Left cardiac atrium (tissue), 4 donors: Measurements from ENCODE around the gene FAM237A. TPM values are rescaled to one million over a fixed set of nuclear protein-coding genes. Genes with fewer than 3 reads are reported as not detected.
A peak's percentile ranks its signal among the peaks of the same experiment; 100 is the strongest.

Experiments used
- ATAC-seq, 2 donors: fragments of 200-7000 bp; cut with Tn5 transposase; one replicate each; pipeline ENCODE4 v1.9.1; 2020; ENCODE audit warnings: mild to moderate bottlenecking in 2 of 2, moderate library complexity in 2 of 2
- DNase-seq: peaks from one replicate; pipeline ENCODE4 v3.0.0-alpha.2; 2020
- intact Hi-C, 2 donors: fragments of 100-400 bp; cut with DNase I; formaldehyde crosslinking; loops; one replicate each; pipeline versions ENCODE4 v1.14.1 to v1.15.1; 2022 to 2023
- long read RNA-seq: library from polyadenylated mRNA; unstranded; transcript quantifications from one replicate; pipeline ENCODE4 v2.0.0, GENCODE V29; 2021
- total RNA-seq, 2 donors: library from RNA; stranded (reverse); fragmentation: NEBNext Ultra II Directional; extraction: Animal tissue kit (Norgen Biotek cat#: 25700); gene quantifications; one replicate each; pipeline ENCODE4 v1.2.1, GENCODE V29; 2021
- donor health status: DM: no; HTN: yes; CAD: no.
- donor health status: DM: no; HTN: yes; CAD: no; lungs with severe emphysema.
- donor health status: DM: yes; HTN: yes; CAD: no.
- donor health status: Dilated cardiomyopathy.

Gene FAM237A
- not detected for total RNA-seq
- long read RNA-seq = 0 reads

DNA sequence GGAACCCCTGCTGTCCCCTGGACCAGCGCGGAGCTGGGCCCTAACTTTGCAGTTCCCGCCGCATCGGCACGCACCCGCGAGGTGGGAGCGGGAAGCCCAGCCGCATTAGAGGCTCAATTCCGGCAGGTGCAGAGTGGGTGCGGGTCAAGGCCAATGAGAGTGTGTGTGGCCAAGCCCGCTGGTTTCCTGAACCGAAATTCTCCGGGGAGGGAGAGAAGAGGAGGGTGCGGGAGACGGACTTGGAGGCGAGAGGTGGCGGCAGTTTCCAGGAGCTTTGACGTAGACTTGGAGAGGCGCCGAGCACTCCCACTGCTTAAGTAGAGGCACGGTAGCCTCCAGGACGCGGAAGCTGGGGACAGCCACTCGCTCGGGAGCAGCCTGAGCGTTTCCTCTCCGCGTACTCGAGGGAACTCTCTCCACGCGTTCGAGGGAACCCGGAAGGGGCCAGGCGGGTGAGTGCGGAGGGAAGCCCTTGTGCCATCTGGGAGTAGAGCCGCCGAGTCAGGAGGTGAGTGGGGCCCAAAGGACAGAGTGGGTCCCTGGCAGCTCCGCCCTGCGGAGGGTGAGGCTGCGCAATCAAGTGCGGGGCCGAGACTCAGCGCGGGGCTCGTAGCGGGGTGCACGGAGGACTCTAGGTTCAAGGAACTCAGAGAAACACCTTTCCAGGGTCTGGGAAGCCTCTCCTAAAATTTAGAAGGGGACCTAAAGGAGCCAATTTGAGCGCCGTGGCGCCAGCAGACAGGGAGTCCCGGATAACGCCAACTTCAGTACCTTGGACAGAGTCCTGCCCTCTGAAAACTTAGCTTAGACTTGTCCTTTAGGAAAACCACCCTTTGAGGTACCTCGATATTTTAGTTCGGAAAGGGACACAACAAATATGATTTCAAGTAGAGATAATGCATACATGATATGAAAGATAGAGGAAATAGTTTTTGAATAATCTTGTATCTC is at the start of gene FAM237A:
Gene FAM237A (plus strand): TSS at position 413 of the 951 bp plus-strand sequence. CDS start 1,750 bp downstream, outside the sequence.
- DNase-seq = peak; percentile 49
- ATAC-seq = peak; percentile 41 to 49
- intact Hi-C loops = no loop called here

DNA sequence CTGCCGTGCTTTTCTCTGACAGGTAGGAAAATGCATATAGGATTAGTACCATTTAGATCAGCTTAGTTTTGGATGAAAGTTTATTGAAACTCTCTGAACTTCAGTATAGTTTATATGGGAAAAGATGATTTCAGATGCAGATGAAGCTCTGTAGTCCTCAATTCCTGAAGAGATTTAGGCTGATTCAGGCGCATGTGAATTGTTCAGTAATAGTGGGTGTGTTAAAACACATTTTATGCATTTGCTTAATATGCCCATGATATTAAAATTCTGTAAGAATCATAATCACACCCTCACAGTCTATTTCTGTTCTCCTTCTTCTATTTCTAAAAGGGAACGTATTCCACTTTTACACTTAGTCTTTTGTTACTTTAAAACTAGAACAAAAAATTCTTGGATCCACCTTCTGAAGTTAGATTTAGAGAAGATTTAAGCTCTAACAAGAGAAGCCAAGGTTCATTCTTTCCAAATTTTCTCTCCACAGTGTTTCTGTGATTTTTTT is 44.5 kb upstream of the FAM237A start:
- ATAC-seq = no peak
- intact Hi-C loops = no loop called here
- DNase-seq = no peak

DNA sequence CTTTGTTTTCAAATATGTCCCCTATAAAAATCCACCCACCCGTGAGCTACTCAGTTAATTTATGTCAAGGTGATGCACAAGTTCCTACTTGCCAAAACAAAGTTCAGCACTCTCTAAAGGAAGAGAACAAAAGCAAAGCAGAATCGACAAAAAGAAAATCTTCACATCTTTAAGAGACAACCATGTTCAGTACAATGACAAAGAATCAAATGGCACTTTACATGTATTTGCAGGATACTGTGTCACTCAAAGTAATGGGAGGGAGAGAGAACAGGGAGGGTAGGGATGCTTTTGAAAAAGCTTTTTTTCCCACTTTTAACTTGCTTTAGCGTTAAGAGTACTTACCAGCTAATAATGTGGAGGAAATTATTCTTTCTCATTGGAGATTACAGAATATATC is 39.0 kb upstream of the FAM237A start:
- DNase-seq = no peak
- no peak for ATAC-seq

GRCh38 chr2:206610451-206610850 is 31.8 kb upstream of the FAM237A start:
- no peak for ATAC-seq
- intact Hi-C loops = no loop called here
- DNase-seq = no peak

More for the DNA sequence above, 39.0 kb upstream of the FAM237A start:
- intact Hi-C loops = no loop called here

GRCh38 chr2:206611191-206611590 is 31.1 kb upstream of the FAM237A start:
- intact Hi-C loops = no loop called here
- DNase-seq (no peak), ATAC-seq (no peak)

DNA sequence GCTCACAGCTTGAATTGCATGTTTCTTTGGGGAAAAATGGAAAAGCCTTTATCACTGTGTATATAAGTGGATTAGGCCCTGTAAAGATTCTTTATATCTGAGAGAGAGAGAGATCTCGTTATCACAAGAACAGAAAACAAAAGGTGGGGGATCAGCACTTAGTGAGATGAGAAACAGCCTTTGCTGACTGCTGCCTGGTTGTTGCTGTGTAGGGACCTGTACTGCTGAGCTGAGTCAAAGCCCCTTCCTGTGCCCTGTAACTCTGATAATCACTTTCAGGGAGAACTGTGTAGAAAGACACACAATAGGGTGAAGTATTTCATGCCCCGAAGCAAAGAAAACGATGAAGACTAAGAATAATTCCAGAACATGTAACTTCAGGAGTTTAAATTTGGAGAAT is 30.6 kb upstream of the FAM237A start:
- intact Hi-C loops = no loop called here
- DNase-seq = no peak
- ATAC-seq = no peak

GRCh38 chr2:206614811-206615210 is 27.5 kb upstream of the FAM237A start:
- ATAC-seq = peak; percentile 34 to 61

DNA sequence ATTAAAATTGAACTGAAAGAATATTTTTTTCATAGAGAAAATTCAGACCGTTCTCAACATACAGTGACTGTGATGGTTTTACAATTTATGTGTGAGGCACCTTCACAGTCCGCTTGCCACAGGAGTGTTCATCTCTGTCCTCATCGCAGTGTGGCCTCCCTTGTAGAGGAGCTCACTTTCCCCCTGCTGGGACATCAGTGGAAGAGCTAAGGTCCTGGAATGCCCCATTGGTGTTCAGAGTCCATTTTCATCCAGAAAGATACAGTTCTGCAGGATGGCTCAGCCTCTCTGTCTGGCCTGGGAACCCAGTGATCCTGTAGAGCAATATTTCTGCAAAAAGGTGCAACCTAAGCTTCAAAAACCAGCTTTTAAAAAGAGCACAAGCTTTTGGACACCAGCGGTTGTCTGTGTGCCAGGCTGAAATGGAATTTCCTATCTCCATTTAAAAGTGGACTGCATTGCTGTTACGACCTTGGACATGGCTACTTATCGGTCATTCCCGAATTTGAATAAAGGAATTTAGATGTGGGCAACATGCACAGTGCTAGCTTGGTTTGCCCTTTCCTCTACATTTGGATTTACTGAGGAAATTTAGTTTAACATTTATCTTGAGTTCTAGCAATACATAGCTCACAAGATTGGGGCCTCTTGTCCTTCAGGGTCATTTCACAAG is 26.7 kb upstream of the FAM237A start:
- ATAC-seq (peak; percentile 38 to 53), DNase-seq (no peak)
- intact Hi-C loops = no loop called here

More at GRCh38 chr2:206614811-206615210, 27.5 kb upstream of the FAM237A start:
- intact Hi-C loops = no loop called here
- DNase-seq = no peak

- DNase-seq = no peak
- intact Hi-C loops = no loop called here
- no peak for ATAC-seq
Observed at GRCh38 chr2:206616151-206616550, 26.1 kb upstream of the FAM237A start.

DNA sequence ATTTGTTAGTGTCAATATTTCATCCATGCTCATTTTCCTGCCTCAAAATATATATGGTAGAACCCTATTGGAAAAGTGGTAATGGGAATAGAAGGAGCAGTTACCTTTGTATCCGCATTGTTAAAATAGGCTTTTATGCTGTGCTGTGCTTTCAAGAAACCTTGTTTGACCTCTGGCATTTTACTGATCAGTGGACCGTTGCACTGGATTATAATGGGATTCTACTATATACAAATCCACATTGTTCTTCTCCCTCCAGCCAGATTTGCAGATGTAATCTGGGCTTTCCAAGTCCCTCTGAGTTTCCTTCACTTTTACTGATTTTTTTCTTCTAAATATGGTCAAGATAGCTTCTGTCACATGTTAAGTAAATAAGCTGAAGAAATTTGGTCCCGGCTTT is 23.3 kb upstream of the FAM237A start:
- ATAC-seq (no peak), DNase-seq (no peak)
- intact Hi-C loops = no loop called here

GRCh38 chr2:206626108-206626507 is 16.2 kb upstream of the FAM237A start:
- DNase-seq = no peak
- ATAC-seq = no peak
- intact Hi-C loops = no loop called here

DNA sequence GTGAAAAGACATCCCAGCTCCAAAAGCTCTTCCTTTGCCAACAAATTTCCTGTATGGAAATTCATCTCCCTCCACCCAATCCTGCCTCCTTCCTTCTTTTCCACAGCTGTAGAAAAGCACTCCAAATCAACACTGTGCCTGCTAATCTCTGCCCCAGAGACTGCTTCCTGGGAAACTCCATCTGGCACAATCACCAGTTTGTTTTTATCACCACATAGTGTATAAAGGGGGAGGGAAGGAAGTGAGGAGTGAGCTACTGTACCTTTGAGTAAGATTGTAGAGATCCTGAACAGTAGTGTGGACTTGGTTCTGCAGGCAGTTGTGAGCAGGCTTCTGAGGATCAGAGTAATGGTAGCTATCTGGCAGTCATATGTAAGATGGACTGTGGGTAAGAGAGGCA is 14.7 kb upstream of the FAM237A start:
- DNase-seq (no peak), ATAC-seq (no peak)

GRCh38 chr2:206631340-206631739 is 10.9 kb upstream of the FAM237A start:
- DNase-seq (no peak), ATAC-seq (no peak)
- intact Hi-C loops = no loop called here

More for the DNA sequence above, 14.7 kb upstream of the FAM237A start:
- intact Hi-C loops = no loop called here

DNA sequence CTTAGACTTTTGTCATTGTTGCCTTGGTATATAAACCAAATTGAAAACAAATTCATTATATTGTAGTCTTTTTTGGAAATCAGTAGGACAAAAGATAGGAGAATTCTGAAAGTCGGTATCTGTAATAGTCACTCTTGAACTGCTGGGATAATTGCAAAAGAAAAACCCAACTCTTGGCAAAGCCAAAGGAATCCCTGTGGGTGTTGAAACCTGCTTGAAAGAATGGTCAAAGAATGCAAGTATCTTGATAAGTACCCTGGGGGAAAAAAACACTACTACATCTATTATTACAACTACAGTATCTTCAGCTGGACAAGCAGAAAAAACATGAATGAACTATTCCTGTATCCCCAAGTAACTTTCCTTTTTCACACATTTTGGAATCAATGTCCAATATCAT is 7.3 kb upstream of the FAM237A start:
- DNase-seq (no peak), ATAC-seq (no peak)
- intact Hi-C loops = no loop called here

DNA sequence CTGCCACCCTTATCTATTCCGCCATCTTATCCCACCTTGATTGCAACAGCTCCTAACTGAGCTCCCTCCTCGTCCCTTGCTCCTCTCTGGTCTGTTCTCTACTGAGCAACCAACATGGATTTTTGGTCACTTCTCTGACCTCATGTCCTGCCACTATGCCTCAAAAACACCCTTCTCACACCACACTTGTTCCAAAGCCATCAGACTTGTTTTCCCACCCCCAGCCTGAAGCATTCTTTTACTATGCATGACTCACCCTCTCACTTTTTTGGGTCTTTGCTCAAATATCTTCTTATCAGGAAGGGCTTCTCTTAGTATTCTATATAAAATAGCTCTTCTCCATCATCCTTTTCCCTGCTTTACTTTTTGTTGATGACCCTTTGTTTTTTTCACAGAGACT is 2.7 kb upstream of the FAM237A start:
- ATAC-seq = no peak
- intact Hi-C loops = no loop called here
- no peak for DNase-seq

- intact Hi-C loops = no loop called here
Observed at GRCh38 chr2:206641226-206641625, 1.1 kb upstream of the FAM237A start.

GRCh38 chr2:206647985-206648384 is 5.7 kb downstream of the FAM237A start:
- no peak for DNase-seq
- intact Hi-C loops = no loop called here
- ATAC-seq = no peak

More at GRCh38 chr2:206641226-206641625, 1.1 kb upstream of the FAM237A start:
- ATAC-seq (no peak), DNase-seq (no peak)

GRCh38 chr2:206657087-206657486 is 14.8 kb downstream of the FAM237A start:
- intact Hi-C loops = no loop called here
- no peak for DNase-seq
- ATAC-seq = no peak

DNA sequence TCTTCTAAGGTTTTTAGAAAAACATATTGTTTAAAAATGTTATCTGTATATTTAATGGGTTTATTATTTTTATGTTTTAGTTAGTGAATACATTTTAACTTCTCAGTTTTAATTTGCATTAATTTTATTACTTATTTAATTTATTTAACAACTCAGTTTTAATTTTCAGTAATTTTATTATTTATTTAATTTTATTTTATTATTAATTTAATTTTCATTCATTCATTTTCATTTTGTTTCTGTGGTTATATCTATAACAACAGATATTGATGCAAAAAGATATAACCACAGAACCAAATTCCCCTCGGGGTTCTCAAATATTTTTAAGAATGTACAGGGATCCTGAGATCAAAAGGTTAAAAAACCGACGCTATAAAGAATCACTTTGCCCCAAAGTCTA is 23.0 kb downstream of the FAM237A start:
- ATAC-seq (no peak), DNase-seq (no peak)
- intact Hi-C loops = no loop called here
